22Rv1 (cell line): ENCODE results near the gene DDX27.

Experiments
- CTCF ChIP-seq: fragments of 450-650 bp; IDR thresholded peaks from 2 replicates; pipeline ENCODE4 v1.5.1; 2017; ENCODE audit warnings: mild to moderate bottlenecking
- ZFX ChIP-seq: fragments of 450-650 bp; IDR thresholded peaks from 2 replicates; pipeline ENCODE4 v1.6.1; 2017; ENCODE audit warnings: antibody characterized with exemption, borderline replicate concordance

GRCh38 chr20:49286689-49287551, 67.7 kb downstream of the DDX27 start:
- TF ChIP-seq CTCF: no peak
- TF ChIP-seq ZFX: no peak
